PC-9 (cell line): ENCODE measurements around the gene CELF1. TPM values are rescaled to one million over a fixed set of nuclear protein-coding genes. Genes with fewer than 3 reads are reported as not detected.

Experiments used
- BruUV-seq: library from RNA; stranded (reverse); fragments of 400-500 nt; replicated peaks from 2 replicates; lab custom pipeline; 2021; lab: Mats Ljungman, UMichigan
- CTCF ChIA-PET: fragments of 300-600 bp; sonication (Branson Sonifier 250); formaldehyde crosslinking; loops from one replicate; lab custom pipeline; 2022; ENCODE audit warnings: antibody characterized with exemption; lab: Charles Lee
- POLR2A ChIA-PET: fragments of 300-600 bp; sonication (Branson Sonifier 250); formaldehyde crosslinking; loops from one replicate; lab custom pipeline; 2022; ENCODE audit warnings: antibody characterized with exemption; ENCODE audit not compliant: unreplicated experiment; lab: Charles Lee
- DNase-seq, 2 experiments: peaks; one replicate each; pipeline versions ENCODE4 v3.0.0 to v3.0.0-alpha.2; 2015 to 2022; ENCODE audit warnings: mixed read lengths in 1 of 2
- H2AFZ ChIP-seq: fragments of 200-600 bp; sonication (generic); 2 replicates; pipeline ENCODE4 v1.8.1; 2017; ENCODE audit warnings: antibody characterized with exemption
- H3F3A ChIP-seq: fragments of 200-600 bp; sonication (generic); 2 replicates; pipeline ENCODE4 v1.8.1; 2017; ENCODE audit warnings: antibody characterized with exemption, mild to moderate bottlenecking, low read depth; ENCODE audit not compliant: insufficient read depth
- H3K27ac ChIP-seq: fragments of 200-600 bp; sonication (generic); 2 replicates; pipeline ENCODE4 v1.6.1; 2016; ENCODE audit warnings: mixed run types
- H3K27me3 ChIP-seq: fragments of 200-600 bp; sonication (generic); 2 replicates; pipeline ENCODE4 v1.6.1; 2016; ENCODE audit warnings: low read depth, mixed run types; ENCODE audit not compliant: insufficient read depth
- H3K36me3 ChIP-seq: fragments of 200-600 bp; sonication (generic); 2 replicates; pipeline ENCODE4 v1.6.1; 2016; ENCODE audit warnings: low read depth, mixed run types
- H3K4me1 ChIP-seq: fragments of 200-600 bp; sonication (generic); replicated peaks from 2 replicates; pipeline ENCODE4 v1.6.1; 2016; ENCODE audit warnings: mixed run types; ENCODE audit not compliant: insufficient read depth
- H3K4me2 ChIP-seq: fragments of 200-600 bp; sonication (generic); 2 replicates; pipeline ENCODE4 v1.6.1; 2017; ENCODE audit warnings: mixed run types
- H3K4me3 ChIP-seq: fragments of 200-600 bp; sonication (generic); 2 replicates; pipeline ENCODE4 v1.6.1; 2016; ENCODE audit warnings: mixed run types
- H3K79me2 ChIP-seq: fragments of 200-600 bp; sonication (generic); 2 replicates; pipeline ENCODE4 v1.6.1; 2017; ENCODE audit warnings: low read depth, mixed run types
- H3K9me2 ChIP-seq: fragments of 200-600 bp; sonication (generic); 2 replicates; pipeline ENCODE4 v1.8.1; 2017; ENCODE audit warnings: mild to moderate bottlenecking; ENCODE audit not compliant: insufficient read depth
- H3K9me3 ChIP-seq: fragments of 200-600 bp; sonication (generic); 2 replicates; pipeline ENCODE4 v1.8.1; 2016; ENCODE audit warnings: low read depth; ENCODE audit not compliant: insufficient read depth
- H4K20me1 ChIP-seq: fragments of 200-600 bp; sonication (generic); 2 replicates; pipeline ENCODE4 v1.8.1; 2017; ENCODE audit not compliant: insufficient read depth
- CTCF ChIP-seq: fragments of 200-600 bp; sonication (generic); conservative IDR thresholded peaks from 2 replicates; pipeline ENCODE4 v1.6.1; 2017; ENCODE audit warnings: mixed run types, antibody characterized with exemption, mild to moderate bottlenecking, moderate library complexity
- EZH2 ChIP-seq: fragments of 200-600 bp; sonication (generic); IDR thresholded peaks from 2 replicates; pipeline ENCODE4 v1.8.0; 2017; ENCODE audit warnings: antibody characterized with exemption, low read depth
- intact Hi-C: fragments of 100-400 bp; cut with micrococcal nuclease; formaldehyde crosslinking; loops from one replicate; pipeline ENCODE4 v1.10.0; 2022; ENCODE audit not compliant: unreplicated experiment
- total RNA-seq: library from RNA; stranded (reverse); gene quantifications from 2 replicates; pipeline ENCODE4 v1.2.3, GENCODE V29; 2021

Gene CELF1
- total RNA-seq, 1 experiment from 2014 or later: 165 TPM

DNA sequence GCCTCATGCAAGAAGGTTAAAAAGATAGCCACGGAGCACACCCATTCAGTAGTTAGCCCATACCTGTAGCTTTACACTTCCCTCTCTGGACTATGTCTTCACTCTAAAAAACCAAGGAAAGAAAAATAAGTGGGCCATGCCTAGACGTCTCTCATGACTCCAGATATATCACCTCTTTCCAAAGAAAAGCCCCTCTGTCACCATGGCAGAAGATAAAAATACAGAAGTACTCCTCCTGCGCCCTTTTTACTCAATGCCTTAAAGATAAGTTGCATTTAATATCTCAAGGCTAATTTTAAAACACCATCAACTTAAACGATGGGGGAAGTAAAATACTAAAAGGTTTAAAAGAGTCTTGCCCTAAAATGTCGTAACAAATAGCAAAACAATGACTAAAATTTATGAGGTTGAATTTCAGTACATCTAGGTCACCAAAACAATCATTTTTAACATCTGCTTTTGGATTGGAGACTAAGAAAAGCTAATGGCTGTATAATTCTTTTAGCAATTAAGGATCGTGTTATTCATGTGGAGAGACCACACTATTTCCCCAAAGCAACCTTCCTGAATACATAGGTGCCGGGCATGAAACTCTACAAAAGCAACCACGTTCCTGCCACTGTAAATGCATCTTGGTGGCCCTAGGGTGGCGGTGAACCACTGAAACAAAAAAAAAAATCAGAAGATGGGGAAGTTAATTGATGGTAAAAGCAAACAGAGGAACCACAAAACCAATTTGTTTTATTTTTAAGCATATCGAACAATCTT lies 46.0 kb downstream of the CELF1 start:
- Histone ChIP-seq H3F3A (peaks cover 47% of the 10 kb centered on the region), H3K9me3 (no peaks in the 10 kb centered on the region), H2AFZ (no peak overlapping the region), H4K20me1 (peaks cover 59% of the 10 kb centered on the region), H3K36me3 (0 out of 2 replicates have a peak, but pooled peaks cover 4% of the 10 kb centered on the region), H3K4me3 (no peak overlapping the region), H3K9me2 (no peaks in the 10 kb centered on the region), H3K4me2 (no peak overlapping the region), H3K4me1 (peaks cover 31% of the 10 kb centered on the region), H3K27me3 (no peaks in the 10 kb centered on the region), H3K79me2 (peaks cover 97% of the 10 kb centered on the region), H3K27ac (no peak overlapping the region; the same call in 1 of the 2 replicates)
- TF ChIP-seq EZH2 (no peak), CTCF (no peak)
- CTCF ChIA-PET: no interaction called here
- BruUV-seq: no TSS peak
- intact Hi-C loops: no loop called here
- no peak for DNase-seq
- POLR2A ChIA-PET: no interaction called here

DNA sequence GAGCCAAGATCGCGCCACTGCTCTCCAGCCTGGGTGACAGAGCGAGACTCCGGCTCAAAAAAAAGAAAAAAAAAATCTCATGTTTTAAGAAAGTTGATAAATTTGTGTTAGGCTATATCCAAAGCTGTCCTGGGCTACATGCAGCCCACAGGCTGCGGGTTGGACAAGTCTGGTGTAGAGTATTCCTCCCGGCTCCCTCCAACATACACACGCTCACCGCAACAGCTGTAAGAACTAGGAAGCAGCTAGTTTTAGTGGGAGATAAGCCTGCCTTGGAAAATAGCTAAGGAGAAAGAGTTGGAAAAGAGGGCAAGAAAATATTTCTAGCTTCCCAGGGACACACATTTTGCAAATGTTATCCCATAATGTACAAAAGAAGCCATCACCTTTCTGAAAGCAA lies 46.6 kb downstream of the CELF1 start:
- intact Hi-C loops: no loop called here
- no peak overlapping the region for H3K27ac ChIP-seq
- H3F3A ChIP-seq: peaks cover 47% of the 10 kb centered on the region
- 0 out of 2 replicates have a peak, but pooled peaks cover 4% of the 10 kb centered on the region for H3K36me3 ChIP-seq
- no peak for DNase-seq
- H2AFZ ChIP-seq: no peak overlapping the region
- H3K4me3 ChIP-seq: no peak overlapping the region
- no TSS peak for BruUV-seq
- POLR2A ChIA-PET: no interaction called here
- peaks cover 25% of the 10 kb centered on the region for H3K4me1 ChIP-seq
- H3K27me3 ChIP-seq: no peaks in the 10 kb centered on the region
- H3K9me2 ChIP-seq: no peaks in the 10 kb centered on the region
- no peaks in the 10 kb centered on the region for H3K9me3 ChIP-seq
- peaks cover 97% of the 10 kb centered on the region for H3K79me2 ChIP-seq
- H3K4me2 ChIP-seq: no peak overlapping the region
- H4K20me1 ChIP-seq: peaks cover 62% of the 10 kb centered on the region
- CTCF ChIA-PET: no interaction called here
- TF ChIP-seq CTCF: no peak
- TF ChIP-seq EZH2: no peak

DNA sequence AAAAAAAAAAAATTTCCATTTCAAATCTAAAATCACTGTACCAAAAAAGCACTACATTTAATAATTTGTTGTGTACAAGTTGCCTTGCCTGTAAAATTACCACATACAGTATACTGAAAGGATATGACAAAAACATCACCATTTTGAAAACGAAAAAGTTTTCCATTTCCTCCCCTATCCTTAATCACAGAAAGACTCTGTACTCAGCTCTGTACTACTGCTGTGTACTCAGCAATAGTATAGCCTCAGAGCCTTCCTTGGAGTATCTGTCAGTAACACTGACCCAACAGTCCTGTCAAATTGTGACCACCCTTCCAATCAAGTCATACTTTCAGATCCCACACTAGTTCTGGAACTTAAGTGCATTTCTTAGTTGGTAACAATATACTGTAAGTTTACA lies 48.0 kb downstream of the CELF1 start:
- Histone ChIP-seq H3K9me3 (no peaks in the 10 kb centered on the region), H3K4me1 (peaks cover 10% of the 10 kb centered on the region), H3K4me2 (no peak overlapping the region), H3F3A (peaks cover 33% of the 10 kb centered on the region), H3K79me2 (peaks cover 97% of the 10 kb centered on the region), H2AFZ (no peak overlapping the region), H3K9me2 (no peaks in the 10 kb centered on the region), H3K27ac (0 out of 2 replicates have a peak overlapping the region, but pooled peaks have one; percentile 2), H4K20me1 (peaks cover 72% of the 10 kb centered on the region), H3K4me3 (no peak overlapping the region), H3K27me3 (no peaks in the 10 kb centered on the region), H3K36me3 (0 out of 2 replicates have a peak, but pooled peaks cover 4% of the 10 kb centered on the region)
- no peak for DNase-seq
- ChIA-PET CTCF (no interaction called here), POLR2A (no interaction called here)
- no TSS peak for BruUV-seq
- TF ChIP-seq CTCF: no peak
- TF ChIP-seq EZH2: no peak
- intact Hi-C loops: no loop called here
